Spleen (tissue), 7 donors: Measurements from ENCODE around the gene ZNF469.

ENCODE experiments used
- POLR2AphosphoS5 ChIP-seq, 3 donors: sonication (generic); formaldehyde crosslinking; IDR thresholded peaks; one replicate each; pipeline ENCODE4 v1.5.1; 2017; ENCODE audit warnings: antibody characterized with exemption in 3 of 3
- TF ChIP-seq, protein P1 (sequence below), 11 experiments: fragments of 200-600 bp in 7 of 11; fragments of 450-650 bp in 4 of 11; sonication (generic) in 4 of 11; IDR thresholded peaks in 8 of 11; conservative IDR thresholded peaks in 3 of 11; 1 replicate in 7 of 11; 2 replicates in 4 of 11; pipeline versions ENCODE4 v1.4.0 to v1.8.0; 2016 to 2021; ENCODE audit warnings: antibody characterized with exemption in 11 of 11, inconsistent platforms in 4 of 11, mild to moderate bottlenecking in 1 of 11
- donor health status: DM: no; HTN: no; CAD: no; lungs with moderate emphysema.
- donor health status: DM: no; HTN: no; CAD: no.
- donor health status: DM: no; HTN: no; CAD: no.

DNA sequence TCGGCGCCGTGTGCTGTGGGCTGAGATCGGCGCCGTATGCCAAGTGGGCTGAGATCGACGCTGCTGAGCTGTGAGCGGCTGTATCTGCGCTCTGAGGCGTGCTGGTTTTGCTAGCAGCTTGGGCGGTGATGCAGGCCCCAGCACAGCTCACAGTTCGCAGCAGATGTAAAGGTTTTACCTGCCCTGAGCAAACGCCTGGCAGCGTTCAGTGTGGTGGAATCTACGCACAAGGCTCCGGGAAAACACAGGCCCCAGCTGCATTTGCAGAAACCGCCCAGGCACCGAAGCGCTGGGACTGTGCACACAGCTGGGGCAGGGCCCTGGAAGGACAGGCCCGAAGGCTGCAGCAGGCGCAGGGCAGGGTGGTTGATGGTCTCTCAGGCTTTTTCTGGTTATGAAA lies 8.0 kb upstream of the ZNF469 start:
- no peak for TF ChIP-seq POLR2AphosphoS5 (IDR thresholded peaks at IDR 0.05)
- TF ChIP-seq, protein P1, sequence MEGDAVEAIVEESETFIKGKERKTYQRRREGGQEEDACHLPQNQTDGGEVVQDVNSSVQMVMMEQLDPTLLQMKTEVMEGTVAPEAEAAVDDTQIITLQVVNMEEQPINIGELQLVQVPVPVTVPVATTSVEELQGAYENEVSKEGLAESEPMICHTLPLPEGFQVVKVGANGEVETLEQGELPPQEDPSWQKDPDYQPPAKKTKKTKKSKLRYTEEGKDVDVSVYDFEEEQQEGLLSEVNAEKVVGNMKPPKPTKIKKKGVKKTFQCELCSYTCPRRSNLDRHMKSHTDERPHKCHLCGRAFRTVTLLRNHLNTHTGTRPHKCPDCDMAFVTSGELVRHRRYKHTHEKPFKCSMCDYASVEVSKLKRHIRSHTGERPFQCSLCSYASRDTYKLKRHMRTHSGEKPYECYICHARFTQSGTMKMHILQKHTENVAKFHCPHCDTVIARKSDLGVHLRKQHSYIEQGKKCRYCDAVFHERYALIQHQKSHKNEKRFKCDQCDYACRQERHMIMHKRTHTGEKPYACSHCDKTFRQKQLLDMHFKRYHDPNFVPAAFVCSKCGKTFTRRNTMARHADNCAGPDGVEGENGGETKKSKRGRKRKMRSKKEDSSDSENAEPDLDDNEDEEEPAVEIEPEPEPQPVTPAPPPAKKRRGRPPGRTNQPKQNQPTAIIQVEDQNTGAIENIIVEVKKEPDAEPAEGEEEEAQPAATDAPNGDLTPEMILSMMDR (IDR thresholded peaks at IDR 0.05 in 8 of 11, conservative IDR thresholded peaks at IDR 0.05 in 3 of 11), result no peak
